Activated effector memory CD4-positive, alpha-beta T cell treated with anti-CD3 and anti-CD28 coated beads, Interleukin-2, amount 50 U/mL, for 16 hours (primary cell): ENCODE data around the gene CALML3.

Source experiments
- DNase-seq: peaks from one replicate; pipeline ENCODE4 v3.0.0-alpha.2; 2020

The CALML3 gene

GRCh38 chr10:5528989-5529701 is 4.4 kb downstream of the CALML3 start:
- peak; percentile 44 for DNase-seq

- DNase-seq = peak; percentile 28
Observed at GRCh38 chr10:5529702-5530411, 5.1 kb downstream of the CALML3 start.

- peak; percentile 31 for DNase-seq
Observed at GRCh38 chr10:5530412-5530806, 5.6 kb downstream of the CALML3 start.

- DNase-seq = peak; percentile 46
Observed at GRCh38 chr10:5530846-5531557, 6.2 kb downstream of the CALML3 start.

GRCh38 chr10:5531558-5532306 is 7.0 kb downstream of the CALML3 start:
- DNase-seq = peak; percentile 47

GRCh38 chr10:5532307-5532605 is 7.5 kb downstream of the CALML3 start:
- peak; percentile 39 for DNase-seq

GRCh38 chr10:5532618-5533097 is 7.9 kb downstream of the CALML3 start:
- no peak for DNase-seq

GRCh38 chr10:5533098-5533731 is 8.5 kb downstream of the CALML3 start:
- DNase-seq = peak; percentile 46

GRCh38 chr10:5534051-5534821 is 9.5 kb downstream of the CALML3 start:
- DNase-seq = peak; percentile 28

- no peak for DNase-seq
Observed at GRCh38 chr10:5534880-5535856, 10.4 kb downstream of the CALML3 start.

GRCh38 chr10:5536486-5537081 is 11.8 kb downstream of the CALML3 start:
- peak; percentile 14 for DNase-seq

GRCh38 chr10:5537684-5538083 is 12.9 kb downstream of the CALML3 start:
- DNase-seq = peak; percentile 25

GRCh38 chr10:5538446-5538845 is 13.7 kb downstream of the CALML3 start:
- peak; percentile 4 for DNase-seq

GRCh38 chr10:5538892-5539651 is 14.3 kb downstream of the CALML3 start:
- DNase-seq = peak; percentile 38

GRCh38 chr10:5540080-5540479 is 15.3 kb downstream of the CALML3 start:
- DNase-seq = peak; percentile 28

- peak; percentile 36 for DNase-seq
Observed at GRCh38 chr10:5540891-5541290, 16.1 kb downstream of the CALML3 start.

GRCh38 chr10:5542100-5542499 is 17.3 kb downstream of the CALML3 start:
- DNase-seq = no peak

- DNase-seq = no peak
Observed at GRCh38 chr10:5543623-5544022, 18.9 kb downstream of the CALML3 start.

- no peak for DNase-seq
Observed at GRCh38 chr10:5544216-5544805, 19.6 kb downstream of the CALML3 start.
